HEK293 (cell line): ENCODE results near the gene CISH.

ENCODE experiments used
- CTCF ChIA-PET: fragments of 350-600 bp; formaldehyde crosslinking; extraction: SDS; loops from one replicate; lab custom pipeline; 2021; ENCODE audit warnings: antibody characterized with exemption; lab: Yijun Ruan, JAX
- POLR2A ChIA-PET: fragments of 300-600 bp; formaldehyde crosslinking; extraction: SDS; loops from one replicate; lab custom pipeline; 2020; ENCODE audit warnings: antibody characterized with exemption, inconsistent platforms; lab: Yijun Ruan, JAX
- H3K27ac ChIP-seq: fragments of 200-500 bp; sonication (Bioruptor generic); 2 replicates; pipeline ENCODE4 v1.5.1; 2014; ENCODE audit warnings: low read depth, low read length, control low read depth, inconsistent platforms; ENCODE audit errors: extremely low read depth
- H3K36me3 ChIP-seq, 2 experiments: fragments of 200-500 bp in 1 of 2; sonication (Bioruptor generic) in 1 of 2; 1 replicate in 1 of 2; 2 replicates in 1 of 2; pipeline ENCODE4 v1.5.1; 2014 to 2017; ENCODE audit warnings: inconsistent platforms in 2 of 2, low read length in 2 of 2; ENCODE audit not compliant: control insufficient read depth in 2 of 2, insufficient read depth in 1 of 2
- H3K4me1 ChIP-seq: fragments of 200-500 bp; sonication (Bioruptor generic); 2 replicates; pipeline ENCODE4 v1.5.1; 2014; ENCODE audit warnings: mild to moderate bottlenecking, low read length, inconsistent platforms; ENCODE audit not compliant: control insufficient read depth, insufficient read depth
- H3K4me3 ChIP-seq: 2 replicates; pipeline ENCODE4 v1.5.1; 2011; ENCODE audit warnings: low read depth, mild to moderate bottlenecking, control low read depth, low read length, moderate library complexity
- H3K9me3 ChIP-seq: fragments of 200-500 bp; sonication (Bioruptor generic); 2 replicates; pipeline ENCODE4 v1.5.1; 2014; ENCODE audit warnings: low read depth, low read length, inconsistent platforms; ENCODE audit not compliant: control insufficient read depth, insufficient read depth
- GLIS1 ChIP-seq: fragments of 450-650 bp; formaldehyde crosslinking; IDR thresholded peaks from 2 replicates; pipeline ENCODE4 v1.5.1; 2016; ENCODE audit warnings: missing biosample characterization, missing genetic modification characterization
- KLF10 ChIP-seq: fragments of 450-650 bp; IDR thresholded peaks from 2 replicates; pipeline ENCODE4 v1.5.1; 2018; ENCODE audit warnings: missing biosample characterization, mild to moderate bottlenecking, missing genetic modification characterization
- KLF16 ChIP-seq: fragments of 450-650 bp; formaldehyde crosslinking; IDR thresholded peaks from 2 replicates; pipeline ENCODE4 v1.5.1; 2017; ENCODE audit warnings: missing biosample characterization, missing genetic modification characterization
- OVOL3 ChIP-seq: fragments of 450-650 bp; formaldehyde crosslinking; IDR thresholded peaks from 2 replicates; pipeline ENCODE4 v1.5.1; 2016; ENCODE audit warnings: missing biosample characterization, missing genetic modification characterization
- WT1 ChIP-seq: fragments of 450-650 bp; formaldehyde crosslinking; IDR thresholded peaks from 2 replicates; pipeline ENCODE4 v1.5.1; 2016; ENCODE audit warnings: missing biosample characterization, missing genetic modification characterization
- ZFP69B ChIP-seq: fragments of 450-650 bp; formaldehyde crosslinking; IDR thresholded peaks from 2 replicates; pipeline ENCODE4 v1.5.1; 2016; ENCODE audit warnings: missing biosample characterization, missing genetic modification characterization
- ZNF114 ChIP-seq: fragments of 450-650 bp; formaldehyde crosslinking; IDR thresholded peaks from 2 replicates; pipeline ENCODE4 v1.5.0; 2017; ENCODE audit warnings: missing biosample characterization, missing genetic modification characterization
- ZNF121 ChIP-seq: fragments of 450-650 bp; formaldehyde crosslinking; IDR thresholded peaks from 2 replicates; pipeline ENCODE4 v1.5.1; 2016; ENCODE audit warnings: missing biosample characterization, missing genetic modification characterization
- ZNF133 ChIP-seq: fragments of 450-650 bp; formaldehyde crosslinking; IDR thresholded peaks from 2 replicates; pipeline ENCODE4 v1.5.1; 2016; ENCODE audit warnings: missing biosample characterization, missing genetic modification characterization
- ZNF221 ChIP-seq: fragments of 450-650 bp; formaldehyde crosslinking; IDR thresholded peaks from 2 replicates; pipeline ENCODE4 v1.5.1; 2017; ENCODE audit warnings: missing biosample characterization, missing genetic modification characterization, borderline replicate concordance
- ZNF266 ChIP-seq: fragments of 450-650 bp; formaldehyde crosslinking; IDR thresholded peaks from 2 replicates; pipeline ENCODE4 v1.5.1; 2016; ENCODE audit warnings: missing biosample characterization, missing genetic modification characterization, low read depth
- ZNF341 ChIP-seq: fragments of 450-650 bp; formaldehyde crosslinking; IDR thresholded peaks from 2 replicates; pipeline ENCODE4; 2016; ENCODE audit warnings: low read depth, missing biosample characterization, missing genetic modification characterization
- ZNF426 ChIP-seq: fragments of 450-650 bp; formaldehyde crosslinking; IDR thresholded peaks from 2 replicates; pipeline ENCODE4 v1.5.1; 2017; ENCODE audit warnings: missing biosample characterization, missing genetic modification characterization, mild to moderate bottlenecking, inconsistent platforms, moderate library complexity
- ZNF544 ChIP-seq: fragments of 450-650 bp; formaldehyde crosslinking; IDR thresholded peaks from 2 replicates; pipeline ENCODE4 v1.5.0; 2017; ENCODE audit warnings: missing biosample characterization, missing genetic modification characterization
- ZNF558 ChIP-seq: fragments of 450-650 bp; formaldehyde crosslinking; IDR thresholded peaks from 2 replicates; pipeline ENCODE4 v1.5.1; 2016; ENCODE audit warnings: missing biosample characterization, missing genetic modification characterization
- ZNF76 ChIP-seq: fragments of 450-650 bp; formaldehyde crosslinking; IDR thresholded peaks from 2 replicates; pipeline ENCODE4; 2016; ENCODE audit warnings: low read depth, missing biosample characterization, missing genetic modification characterization, borderline replicate concordance
- ZNF843 ChIP-seq: fragments of 450-650 bp; formaldehyde crosslinking; IDR thresholded peaks from 2 replicates; pipeline ENCODE4 v1.5.1; 2016; ENCODE audit warnings: missing biosample characterization, missing genetic modification characterization
- ZSCAN16 ChIP-seq: fragments of 450-650 bp; formaldehyde crosslinking; IDR thresholded peaks from 2 replicates; pipeline ENCODE4 v1.5.1; 2016; ENCODE audit warnings: missing biosample characterization, missing genetic modification characterization
- TF ChIP-seq, protein P1 (sequence below): IDR thresholded peaks from 2 replicates; pipeline ENCODE4 v1.6.1; 2011; ENCODE audit warnings: mild to moderate bottlenecking, low read depth, low read length, borderline replicate concordance
- TF ChIP-seq, protein P2 (sequence below): fragments of 450-650 bp; formaldehyde crosslinking; conservative IDR thresholded peaks from 2 replicates; pipeline ENCODE4 v1.5.1; 2016; ENCODE audit warnings: low read depth, missing biosample characterization, missing genetic modification characterization
- TF ChIP-seq, protein P3 (sequence below): fragments of 450-650 bp; formaldehyde crosslinking; IDR thresholded peaks from 2 replicates; pipeline ENCODE4 v1.5.1; 2017; ENCODE audit warnings: missing biosample characterization, missing genetic modification characterization
- TF ChIP-seq, protein P4 (sequence below): fragments of 450-650 bp; formaldehyde crosslinking; IDR thresholded peaks from 2 replicates; pipeline ENCODE4 v1.5.1; 2017; ENCODE audit warnings: missing biosample characterization, missing genetic modification characterization
- TF ChIP-seq, protein P5 (sequence below): fragments of 450-650 bp; formaldehyde crosslinking; IDR thresholded peaks from 2 replicates; pipeline ENCODE4 v1.5.1; 2017; ENCODE audit warnings: missing biosample characterization, missing genetic modification characterization

CISH gene

DNA sequence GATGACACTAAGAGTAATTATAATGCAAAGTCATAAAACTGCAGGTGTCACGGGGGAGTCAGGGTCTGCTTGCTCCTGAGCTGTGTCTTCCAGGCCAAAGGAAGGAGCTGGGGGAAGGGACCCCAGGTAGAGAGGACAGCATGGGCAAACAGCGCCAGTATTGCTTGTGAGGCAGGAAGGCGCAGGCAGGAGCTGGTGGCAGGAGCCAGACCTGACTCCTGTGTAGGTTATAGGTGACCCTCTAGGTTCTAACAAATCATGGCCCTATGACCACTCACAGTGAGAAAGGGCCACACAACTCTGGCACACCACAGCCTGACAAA is 1.9 kb downstream of the CISH start:
- no peak overlapping the region for H3K4me3 ChIP-seq
- POLR2A ChIA-PET, result no interaction called here
- 0 out of 2 replicates have a peak, but pooled peaks cover 2% of the 10 kb centered on the region for H3K4me1 ChIP-seq
- no peak overlapping the region for H3K27ac ChIP-seq
- H3K9me3 ChIP-seq, result no peaks in the 10 kb centered on the region
- TF ChIP-seq GLIS1 (tag by site-specific recombination) (no peak), WT1 (no peak), KLF16 (tag by site-specific recombination) (no peak), ZNF121 (tag by site-specific recombination) (no peak), ZNF426 (no peak)
- TF ChIP-seq, protein P1, sequence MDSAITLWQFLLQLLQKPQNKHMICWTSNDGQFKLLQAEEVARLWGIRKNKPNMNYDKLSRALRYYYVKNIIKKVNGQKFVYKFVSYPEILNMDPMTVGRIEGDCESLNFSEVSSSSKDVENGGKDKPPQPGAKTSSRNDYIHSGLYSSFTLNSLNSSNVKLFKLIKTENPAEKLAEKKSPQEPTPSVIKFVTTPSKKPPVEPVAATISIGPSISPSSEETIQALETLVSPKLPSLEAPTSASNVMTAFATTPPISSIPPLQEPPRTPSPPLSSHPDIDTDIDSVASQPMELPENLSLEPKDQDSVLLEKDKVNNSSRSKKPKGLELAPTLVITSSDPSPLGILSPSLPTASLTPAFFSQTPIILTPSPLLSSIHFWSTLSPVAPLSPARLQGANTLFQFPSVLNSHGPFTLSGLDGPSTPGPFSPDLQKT, result no peak
- TF ChIP-seq, all 188 proteins: peak for 0
- CTCF ChIA-PET, result interaction anchor here (0.6 to 2.0 kb wide), 4 partner anchors 15 to 780 kb away, joined by 3 to 16 read pairs (median 3); no protein-coding TSS in a partner anchor
- peaks cover 0 to 3% of the 10 kb centered on the region in 2 experiments; a peak in 1 of 3 replicates for H3K36me3 ChIP-seq

DNA sequence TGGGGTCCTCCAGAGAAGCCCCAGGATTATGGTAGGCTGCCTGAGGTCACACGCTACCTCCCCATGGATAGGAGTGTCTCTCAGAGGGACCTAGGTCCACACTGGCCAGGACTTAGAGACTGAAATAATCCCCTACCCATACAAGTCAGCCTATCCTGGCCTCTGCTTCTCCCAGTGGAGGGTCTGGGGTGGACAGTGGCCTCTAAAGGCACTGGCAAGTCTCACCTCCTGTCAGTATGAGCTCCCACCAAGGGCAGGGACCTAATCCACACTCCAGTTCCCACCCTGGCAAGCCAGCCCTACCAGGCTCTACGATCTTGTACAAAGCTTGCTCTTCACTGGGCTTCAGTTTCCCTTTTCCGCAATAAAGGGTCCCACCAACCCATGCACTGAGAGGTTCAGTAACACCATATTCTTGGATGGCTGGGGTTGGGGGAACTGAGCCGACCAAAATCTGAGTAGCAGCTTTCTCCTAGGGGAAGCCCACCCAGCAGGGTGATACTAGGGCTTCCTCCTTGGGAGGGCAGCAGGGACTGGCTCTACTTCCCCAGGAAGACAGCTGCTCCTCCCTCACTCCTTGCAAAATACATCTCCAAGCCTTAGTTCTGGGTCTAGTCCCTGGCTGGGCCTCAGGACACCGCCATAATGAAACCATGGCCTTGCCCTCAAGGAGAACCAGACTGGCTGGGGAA is 2.4 kb downstream of the CISH start:
- CTCF ChIA-PET, result interaction anchor here (0.6 to 2.0 kb wide), 2 partner anchors 38 to 431 kb away, joined by 3 to 16 read pairs; no protein-coding TSS in a partner anchor
- no peaks in the 10 kb centered on the region for H3K9me3 ChIP-seq
- no peak overlapping the region for H3K27ac ChIP-seq
- H3K4me1 ChIP-seq, result 0 out of 2 replicates have a peak, but pooled peaks cover 2% of the 10 kb centered on the region
- POLR2A ChIA-PET, result no interaction called here
- peaks cover 0 to 3% of the 10 kb centered on the region in 2 experiments; a peak in 1 of 3 replicates for H3K36me3 ChIP-seq
- H3K4me3 ChIP-seq, result no peak overlapping the region
- TF ChIP-seq, protein P2, sequence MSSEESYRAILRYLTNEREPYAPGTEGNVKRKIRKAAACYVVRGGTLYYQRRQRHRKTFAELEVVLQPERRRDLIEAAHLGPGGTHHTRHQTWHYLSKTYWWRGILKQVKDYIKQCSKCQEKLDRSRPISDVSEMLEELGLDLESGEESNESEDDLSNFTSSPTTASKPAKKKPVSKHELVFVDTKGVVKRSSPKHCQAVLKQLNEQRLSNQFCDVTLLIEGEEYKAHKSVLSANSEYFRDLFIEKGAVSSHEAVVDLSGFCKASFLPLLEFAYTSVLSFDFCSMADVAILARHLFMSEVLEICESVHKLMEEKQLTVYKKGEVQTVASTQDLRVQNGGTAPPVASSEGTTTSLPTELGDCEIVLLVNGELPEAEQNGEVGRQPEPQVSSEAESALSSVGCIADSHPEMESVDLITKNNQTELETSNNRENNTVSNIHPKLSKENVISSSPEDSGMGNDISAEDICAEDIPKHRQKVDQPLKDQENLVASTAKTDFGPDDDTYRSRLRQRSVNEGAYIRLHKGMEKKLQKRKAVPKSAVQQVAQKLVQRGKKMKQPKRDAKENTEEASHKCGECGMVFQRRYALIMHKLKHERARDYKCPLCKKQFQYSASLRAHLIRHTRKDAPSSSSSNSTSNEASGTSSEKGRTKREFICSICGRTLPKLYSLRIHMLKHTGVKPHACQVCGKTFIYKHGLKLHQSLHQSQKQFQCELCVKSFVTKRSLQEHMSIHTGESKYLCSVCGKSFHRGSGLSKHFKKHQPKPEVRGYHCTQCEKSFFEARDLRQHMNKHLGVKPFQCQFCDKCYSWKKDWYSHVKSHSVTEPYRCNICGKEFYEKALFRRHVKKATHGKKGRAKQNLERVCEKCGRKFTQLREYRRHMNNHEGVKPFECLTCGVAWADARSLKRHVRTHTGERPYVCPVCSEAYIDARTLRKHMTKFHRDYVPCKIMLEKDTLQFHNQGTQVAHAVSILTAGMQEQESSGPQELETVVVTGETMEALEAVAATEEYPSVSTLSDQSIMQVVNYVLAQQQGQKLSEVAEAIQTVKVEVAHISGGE, result no peak
- no peak for TF ChIP-seq ZNF558 (tag by site-specific recombination)

DNA sequence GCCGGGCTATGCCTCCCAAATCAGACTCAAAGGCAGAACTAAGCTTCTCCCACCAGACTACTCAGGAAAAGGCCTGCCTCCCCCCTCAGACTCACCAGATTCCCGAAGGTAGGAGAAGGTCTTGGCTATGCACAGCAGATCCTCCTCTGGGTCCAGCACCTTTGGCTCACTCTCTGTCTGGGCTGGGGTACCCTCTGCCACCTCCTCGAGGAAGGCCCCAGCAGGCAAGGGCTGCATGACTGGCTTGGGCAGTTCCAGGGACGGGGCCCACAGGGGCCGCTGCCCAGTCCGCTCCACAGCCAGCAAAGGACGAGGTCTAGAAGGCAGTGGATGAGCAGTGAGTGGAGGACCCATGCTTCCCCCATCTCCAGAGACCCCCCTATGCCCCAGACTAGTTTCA is 3.3 kb downstream of the CISH start:
- H3K36me3 ChIP-seq, result peaks cover 0 to 3% of the 10 kb centered on the region in 2 experiments; a peak in 1 of 3 replicates
- 0 out of 2 replicates have a peak, but pooled peaks cover 2% of the 10 kb centered on the region for H3K4me1 ChIP-seq
- no peak overlapping the region for H3K4me3 ChIP-seq
- H3K9me3 ChIP-seq, result no peaks in the 10 kb centered on the region
- H3K27ac ChIP-seq, result no peak overlapping the region
- CTCF ChIA-PET, result interaction anchor here (0.6 kb wide), 1 partner anchor 417 kb away, joined by 4 read pairs; no protein-coding TSS in a partner anchor
- POLR2A ChIA-PET, result no interaction called here
- TF ChIP-seq, protein P3, sequence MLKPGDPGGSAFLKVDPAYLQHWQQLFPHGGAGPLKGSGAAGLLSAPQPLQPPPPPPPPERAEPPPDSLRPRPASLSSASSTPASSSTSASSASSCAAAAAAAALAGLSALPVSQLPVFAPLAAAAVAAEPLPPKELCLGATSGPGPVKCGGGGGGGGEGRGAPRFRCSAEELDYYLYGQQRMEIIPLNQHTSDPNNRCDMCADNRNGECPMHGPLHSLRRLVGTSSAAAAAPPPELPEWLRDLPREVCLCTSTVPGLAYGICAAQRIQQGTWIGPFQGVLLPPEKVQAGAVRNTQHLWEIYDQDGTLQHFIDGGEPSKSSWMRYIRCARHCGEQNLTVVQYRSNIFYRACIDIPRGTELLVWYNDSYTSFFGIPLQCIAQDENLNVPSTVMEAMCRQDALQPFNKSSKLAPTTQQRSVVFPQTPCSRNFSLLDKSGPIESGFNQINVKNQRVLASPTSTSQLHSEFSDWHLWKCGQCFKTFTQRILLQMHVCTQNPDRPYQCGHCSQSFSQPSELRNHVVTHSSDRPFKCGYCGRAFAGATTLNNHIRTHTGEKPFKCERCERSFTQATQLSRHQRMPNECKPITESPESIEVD (tag by site-specific recombination), result no peak
- TF ChIP-seq ZNF843 (no peak), KLF10 (tag by site-specific recombination) (no peak), OVOL3 (tag by site-specific recombination) (no peak), ZNF114 (tag by site-specific recombination) (no peak), ZNF221 (tag by site-specific recombination) (no peak), ZNF341 (tag by site-specific recombination) (no peak), ZNF76 (tag by site-specific recombination) (no peak), ZNF544 (tag by site-specific recombination) (no peak), ZSCAN16 (tag by site-specific recombination) (no peak), ZNF266 (tag by site-specific recombination) (no peak), ZFP69B (tag by site-specific recombination) (no peak), ZNF133 (tag by site-specific recombination) (no peak)
- TF ChIP-seq, protein P4, sequence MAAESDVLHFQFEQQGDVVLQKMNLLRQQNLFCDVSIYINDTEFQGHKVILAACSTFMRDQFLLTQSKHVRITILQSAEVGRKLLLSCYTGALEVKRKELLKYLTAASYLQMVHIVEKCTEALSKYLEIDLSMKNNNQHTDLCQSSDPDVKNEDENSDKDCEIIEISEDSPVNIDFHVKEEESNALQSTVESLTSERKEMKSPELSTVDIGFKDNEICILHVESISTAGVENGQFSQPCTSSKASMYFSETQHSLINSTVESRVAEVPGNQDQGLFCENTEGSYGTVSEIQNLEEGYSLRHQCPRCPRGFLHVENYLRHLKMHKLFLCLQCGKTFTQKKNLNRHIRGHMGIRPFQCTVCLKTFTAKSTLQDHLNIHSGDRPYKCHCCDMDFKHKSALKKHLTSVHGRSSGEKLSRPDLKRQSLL (tag by site-specific recombination), result no peak
- TF ChIP-seq, protein P5, sequence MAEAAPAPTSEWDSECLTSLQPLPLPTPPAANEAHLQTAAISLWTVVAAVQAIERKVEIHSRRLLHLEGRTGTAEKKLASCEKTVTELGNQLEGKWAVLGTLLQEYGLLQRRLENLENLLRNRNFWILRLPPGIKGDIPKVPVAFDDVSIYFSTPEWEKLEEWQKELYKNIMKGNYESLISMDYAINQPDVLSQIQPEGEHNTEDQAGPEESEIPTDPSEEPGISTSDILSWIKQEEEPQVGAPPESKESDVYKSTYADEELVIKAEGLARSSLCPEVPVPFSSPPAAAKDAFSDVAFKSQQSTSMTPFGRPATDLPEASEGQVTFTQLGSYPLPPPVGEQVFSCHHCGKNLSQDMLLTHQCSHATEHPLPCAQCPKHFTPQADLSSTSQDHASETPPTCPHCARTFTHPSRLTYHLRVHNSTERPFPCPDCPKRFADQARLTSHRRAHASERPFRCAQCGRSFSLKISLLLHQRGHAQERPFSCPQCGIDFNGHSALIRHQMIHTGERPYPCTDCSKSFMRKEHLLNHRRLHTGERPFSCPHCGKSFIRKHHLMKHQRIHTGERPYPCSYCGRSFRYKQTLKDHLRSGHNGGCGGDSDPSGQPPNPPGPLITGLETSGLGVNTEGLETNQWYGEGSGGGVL, result no peak
